Caco-2 (cell line): ENCODE measurements around the gene OR13C9. TPM values are rescaled to one million over a fixed set of nuclear protein-coding genes. Genes with fewer than 3 reads are reported as not detected.

Experiments
- Bru-seq: library from RNA; stranded (reverse); fragments of 400-500 nt; gene quantifications from one replicate; lab custom pipeline; 2021; lab: Mats Ljungman, UMichigan
- BruChase-seq, 2 experiments: library from RNA; stranded (reverse); fragments of 400-500 nt; gene quantifications; one replicate each; lab custom pipeline; 2021; lab: Mats Ljungman, UMichigan
- BruUV-seq: library from RNA; stranded (reverse); fragments of 400-500 nt; replicated peaks from 2 replicates; lab custom pipeline; 2021; lab: Mats Ljungman, UMichigan
- CTCF ChIA-PET: fragments of 300-600 bp; sonication (Branson Sonifier 250); formaldehyde crosslinking; loops from one replicate; lab custom pipeline; 2022; ENCODE audit warnings: antibody characterized with exemption; lab: Charles Lee
- POLR2A ChIA-PET: fragments of 300-600 bp; sonication (Branson Sonifier 250); formaldehyde crosslinking; loops from one replicate; lab custom pipeline; 2022; ENCODE audit warnings: antibody characterized with exemption; lab: Charles Lee
- DNase-seq, 2 experiments: peaks; one replicate each; pipeline versions ENCODE4 v3.0.0 to v3.0.0-alpha.2; 2020 to 2022
- H3K27me3 ChIP-seq: replicated peaks from 2 replicates; pipeline ENCODE4 v1.6.0; 2011; ENCODE audit warnings: low read length; ENCODE audit not compliant: control insufficient read depth, insufficient read depth
- H3K36me3 ChIP-seq: 2 replicates; pipeline ENCODE4 v1.5.1; 2011; ENCODE audit warnings: low read length; ENCODE audit not compliant: control insufficient read depth, insufficient read depth
- H3K4me1 ChIP-seq: fragments of 250-450 bp; sonication (Bioruptor Pico); 2 replicates; pipeline ENCODE4 v1.5.1; 2020; ENCODE audit warnings: mild to moderate bottlenecking
- H3K4me3 ChIP-seq: 2 replicates; pipeline ENCODE4 v1.5.1; 2011; ENCODE audit warnings: low read depth, mild to moderate bottlenecking, control low read depth, low read length
- H3K9me3 ChIP-seq: fragments of 250-450 bp; sonication (Bioruptor Pico); 2 replicates; pipeline ENCODE4 v1.5.1; 2020; ENCODE audit warnings: mild to moderate bottlenecking, moderate library complexity
- H3K27ac Mint-ChIP-seq: one replicate; pipeline ENCODE4 v1.8.0; 2022; ENCODE audit warnings: mixed read lengths; ENCODE audit not compliant: unreplicated experiment
- H3K27me3 Mint-ChIP-seq: one replicate; pipeline ENCODE4 v1.8.0; 2022; ENCODE audit warnings: mixed read lengths; ENCODE audit not compliant: insufficient read depth, unreplicated experiment
- H3K36me3 Mint-ChIP-seq: one replicate; pipeline ENCODE4 v1.8.0; 2022; ENCODE audit warnings: mild to moderate bottlenecking, mixed read lengths; ENCODE audit not compliant: insufficient read depth, unreplicated experiment
- H3K4me1 Mint-ChIP-seq: one replicate; pipeline ENCODE4 v1.8.0; 2022; ENCODE audit warnings: low read depth, mixed read lengths; ENCODE audit not compliant: unreplicated experiment
- H3K4me3 Mint-ChIP-seq: one replicate; pipeline ENCODE4 v1.8.0; 2022; ENCODE audit warnings: mild to moderate bottlenecking, moderate library complexity, mixed read lengths; ENCODE audit not compliant: unreplicated experiment
- H3K9me3 Mint-ChIP-seq: one replicate; pipeline ENCODE4 v1.8.0; 2022; ENCODE audit warnings: mixed read lengths; ENCODE audit not compliant: unreplicated experiment
- CTCF ChIP-seq, 2 experiments: fragments of 200-600 bp in 1 of 2; IDR thresholded peaks; 1 replicate in 1 of 2; 2 replicates in 1 of 2; pipeline versions ENCODE4 v1.5.1 to v1.8.0; 2011 to 2022; ENCODE audit warnings: antibody characterized with exemption in 1 of 2, control low read depth in 1 of 2, inconsistent platforms in 1 of 2, low read depth in 1 of 2, low read length in 1 of 2, mild to moderate bottlenecking in 1 of 2, moderate library complexity in 1 of 2; ENCODE audit not compliant: insufficient read depth in 1 of 2, severe bottlenecking in 1 of 2, unreplicated experiment in 1 of 2
- intact Hi-C: fragments of 100-400 bp; cut with micrococcal nuclease; formaldehyde crosslinking; loops from one replicate; pipeline ENCODE4 v1.10.0; 2022; ENCODE audit not compliant: unreplicated experiment
- long read RNA-seq: library from polyadenylated mRNA; stranded (forward); transcript quantifications from one replicate; pipeline ENCODE4 v2.0.0, GENCODE V29; 2022
- total RNA-seq: library from RNA; stranded (reverse); gene quantifications from 2 replicates; pipeline ENCODE4 v1.2.3, GENCODE V29; 2022

Gene OR13C9
- not detected in 2 replicates for total RNA-seq
- Bru-seq, nascent RNA, result percentile 18 among the genes with signal in this experiment
- BruChase-seq, experiment 1, labeled RNA remaining after a 2-hour chase, result percentile 15 among the genes with signal in this experiment
- BruChase-seq, experiment 2, labeled RNA remaining after a 6-hour chase, result percentile 20 among the genes with signal in this experiment
- long read RNA-seq, result 0 reads

DNA sequence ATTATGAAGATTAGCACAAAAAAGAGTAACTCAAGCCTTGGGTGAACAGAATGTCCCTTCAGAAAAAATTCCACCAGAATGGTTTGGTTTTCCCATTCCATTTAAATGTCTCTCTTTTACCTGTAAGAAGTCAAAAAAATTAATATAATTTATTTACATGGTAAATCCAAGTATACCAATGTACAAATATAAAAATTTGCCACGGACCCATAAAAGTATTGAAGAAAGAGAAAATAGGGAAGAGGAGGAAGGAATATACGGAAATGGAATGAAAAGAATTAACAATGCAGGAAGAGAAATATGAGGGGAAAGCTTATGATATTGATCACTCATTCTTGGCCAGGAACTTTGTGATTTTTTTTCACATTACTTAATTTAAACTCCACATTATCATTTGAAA is at the start of gene OR13C9:
Gene OR13C9, minus strand, starts transcription at position 101 of the 400 bp plus-strand sequence. Its CDS starts 0 bp downstream, at position 101.
- H3K4me3 ChIP-seq, result no peak within 1 kb of the TSS
- no TSS peak for BruUV-seq
- no peak for DNase-seq
- H3K27ac Mint-ChIP-seq, result no peak within 1 kb of the TSS
- no peaks in the 10 kb centered on the region for H3K36me3 ChIP-seq
- no peaks in the 10 kb centered on the region for H3K9me3 Mint-ChIP-seq
- no peak within 1 kb of the TSS for H3K4me3 Mint-ChIP-seq
- intact Hi-C loops, result no loop called here
- no peaks in the 10 kb centered on the region for H3K9me3 ChIP-seq
- H3K27me3 ChIP-seq, result no peaks in the 10 kb centered on the region
- no peaks in the 10 kb centered on the region for H3K36me3 Mint-ChIP-seq
- no peaks in the 10 kb centered on the region for H3K4me1 ChIP-seq
- peaks cover 3% of the 10 kb centered on the region for H3K27me3 Mint-ChIP-seq
- TF ChIP-seq CTCF (IDR thresholded peaks at IDR 0.05; ENCODE audit: insufficient read depth in 1 of 2, low read depth in 1 of 2, low read length in 1 of 2, severe bottlenecking in 1 of 2, unreplicated experiment in 1 of 2), result no peak
- H3K4me1 Mint-ChIP-seq, result no peaks in the 10 kb centered on the region
- POLR2A ChIA-PET, result no interaction called here
- CTCF ChIA-PET, result no interaction called here

DNA sequence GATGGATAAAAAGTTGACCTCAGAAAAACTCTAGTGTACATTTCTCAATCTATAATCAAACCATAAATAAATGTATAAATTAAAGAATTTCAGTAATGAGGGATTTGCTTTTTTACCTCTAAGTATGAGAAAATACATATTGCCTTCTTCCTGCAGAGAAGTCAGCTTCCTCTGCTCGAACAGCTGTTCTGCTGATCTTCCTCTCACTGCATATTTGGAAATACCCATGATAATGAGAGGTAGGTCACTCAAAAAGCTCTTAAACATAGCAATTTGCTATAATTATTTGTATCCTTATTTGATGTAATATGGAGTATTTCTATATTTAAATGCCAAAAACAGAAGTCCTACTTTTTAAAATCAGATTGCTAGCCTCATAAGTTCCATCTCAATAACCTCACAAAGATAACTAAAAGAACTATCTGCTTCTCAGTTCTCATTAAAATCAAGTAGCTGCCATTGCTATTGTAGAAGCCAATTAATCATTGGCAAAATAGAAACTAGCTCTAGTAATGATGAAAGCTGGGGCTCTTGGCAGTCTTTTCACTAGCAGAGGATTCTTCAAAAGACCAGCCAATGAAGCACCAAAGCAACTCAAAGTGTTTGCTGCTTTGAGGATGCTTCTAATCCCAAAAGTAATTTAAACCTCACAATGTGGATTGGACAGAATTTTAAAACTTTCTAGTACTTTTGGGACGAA is 40.6 kb upstream of the OR13C9 start:
- Mint-ChIP-seq H3K4me3 (no peak overlapping the region), H3K27ac (no peak overlapping the region), H3K9me3 (peaks cover 6% of the 10 kb centered on the region), H3K36me3 (no peaks in the 10 kb centered on the region), H3K27me3 (no peaks in the 10 kb centered on the region), H3K4me1 (no peaks in the 10 kb centered on the region)
- POLR2A ChIA-PET, result no interaction called here
- DNase-seq, result no peak
- no peaks in the 10 kb centered on the region for H3K27me3 ChIP-seq
- no peaks in the 10 kb centered on the region for H3K36me3 ChIP-seq
- no peaks in the 10 kb centered on the region for H3K4me1 ChIP-seq
- no peak for TF ChIP-seq CTCF (IDR thresholded peaks at IDR 0.05; ENCODE audit: insufficient read depth in 1 of 2, low read depth in 1 of 2, low read length in 1 of 2, severe bottlenecking in 1 of 2, unreplicated experiment in 1 of 2)
- CTCF ChIA-PET, result no interaction called here
- intact Hi-C loops, result no loop called here
- BruUV-seq, result no TSS peak
- H3K4me3 ChIP-seq, result no peak overlapping the region
- H3K9me3 ChIP-seq, result no peaks in the 10 kb centered on the region

GRCh38 chr9:104635456-104635855 is 17.5 kb upstream of the OR13C9 start:
- BruUV-seq, result no TSS peak
- no peaks in the 10 kb centered on the region for H3K27me3 ChIP-seq
- TF ChIP-seq CTCF (IDR thresholded peaks at IDR 0.05; ENCODE audit: insufficient read depth in 1 of 2, low read depth in 1 of 2, low read length in 1 of 2, severe bottlenecking in 1 of 2, unreplicated experiment in 1 of 2), result no peak
- no peaks in the 10 kb centered on the region for H3K4me1 ChIP-seq
- Mint-ChIP-seq H3K9me3 (no peaks in the 10 kb centered on the region), H3K36me3 (no peaks in the 10 kb centered on the region), H3K27ac (no peak overlapping the region), H3K4me1 (no peaks in the 10 kb centered on the region), H3K27me3 (peaks cover 5% of the 10 kb centered on the region), H3K4me3 (no peak overlapping the region)
- ChIA-PET CTCF (no interaction called here), POLR2A (no interaction called here)
- intact Hi-C loops, result no loop called here
- H3K36me3 ChIP-seq, result no peaks in the 10 kb centered on the region
- H3K4me3 ChIP-seq, result no peak overlapping the region
- no peak for DNase-seq
- H3K9me3 ChIP-seq, result peaks cover 3% of the 10 kb centered on the region; the same call in 1 of the 2 replicates
